NCI-H2196 (cell line): ENCODE results near the gene PLEKHA7.
A peak's percentile ranks its signal among the peaks of the same experiment; 100 is the strongest.
"Not testable (repeated sequence)": the region's sequence is repeated elsewhere in the genome, so short reads cannot be mapped to it uniquely, and the experiment has no call there.

Experiments used
- DNase-seq: peaks from one replicate; lab custom pipeline; 2025; ENCODE audit not compliant: unreplicated experiment; lab: John Stamatoyannopoulos, UW

The PLEKHA7 gene

DNA sequence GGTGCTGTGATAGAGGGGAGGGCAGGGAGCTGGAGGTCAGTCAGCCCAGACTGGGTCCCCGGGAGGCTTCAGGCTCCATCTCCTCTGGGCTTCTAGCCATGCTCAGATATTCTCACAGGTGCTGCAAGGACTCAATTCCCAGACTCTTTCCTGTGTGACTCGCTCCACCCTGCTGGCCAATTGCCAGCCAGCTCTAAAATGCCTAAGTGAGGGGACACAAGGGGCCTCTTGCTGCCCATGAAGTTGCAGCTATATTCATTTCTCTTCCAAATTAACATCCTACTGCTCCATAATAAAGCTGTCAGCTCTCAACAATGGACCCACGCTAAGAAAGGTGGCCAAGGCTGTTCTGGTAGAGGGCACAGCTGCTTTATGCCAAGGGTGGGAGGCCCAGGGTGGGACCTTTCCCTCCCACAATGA lies 101.5 kb downstream of the PLEKHA7 start:
- DNase-seq, result peak; percentile 28

DNA sequence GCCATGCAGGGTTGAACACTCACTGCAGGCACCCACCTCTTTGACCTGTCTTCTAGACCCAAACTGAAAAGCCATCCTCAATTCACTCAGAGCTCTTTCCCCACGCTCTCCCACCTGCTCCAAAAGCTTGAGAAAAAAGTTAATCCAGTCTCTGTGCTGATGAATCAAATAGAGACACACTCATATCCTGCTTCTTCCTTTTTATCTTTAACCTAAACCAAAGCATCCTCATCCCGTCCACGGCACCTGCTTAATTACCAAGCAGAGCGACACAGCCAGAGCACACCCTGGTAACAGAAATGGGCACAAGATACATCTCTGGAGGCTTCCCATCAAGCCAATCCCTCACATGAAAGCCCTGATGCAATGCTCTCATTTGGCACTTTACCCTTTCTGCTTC lies 102.6 kb downstream of the PLEKHA7 start:
- no peak for DNase-seq

DNA sequence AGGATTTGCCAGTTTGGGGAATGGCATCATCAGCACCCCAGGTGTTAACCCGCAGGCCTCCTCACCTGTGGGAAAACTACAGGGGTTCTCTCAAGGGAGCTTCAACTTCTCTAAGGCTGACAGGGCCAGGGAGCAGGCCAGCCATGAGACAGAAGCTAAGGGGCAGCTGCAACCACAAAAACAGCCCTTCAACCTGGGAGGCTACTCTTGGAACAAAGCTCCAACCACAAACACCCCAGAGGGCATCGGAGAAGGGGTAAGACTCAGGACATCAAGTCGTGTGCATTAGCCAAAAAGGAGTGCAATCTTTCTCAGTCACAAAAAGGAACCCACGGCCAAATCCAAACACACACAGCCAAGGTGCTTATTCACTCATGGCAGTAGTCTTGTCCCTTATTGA lies 103.0 kb downstream of the PLEKHA7 start:
- DNase-seq, result no peak

DNA sequence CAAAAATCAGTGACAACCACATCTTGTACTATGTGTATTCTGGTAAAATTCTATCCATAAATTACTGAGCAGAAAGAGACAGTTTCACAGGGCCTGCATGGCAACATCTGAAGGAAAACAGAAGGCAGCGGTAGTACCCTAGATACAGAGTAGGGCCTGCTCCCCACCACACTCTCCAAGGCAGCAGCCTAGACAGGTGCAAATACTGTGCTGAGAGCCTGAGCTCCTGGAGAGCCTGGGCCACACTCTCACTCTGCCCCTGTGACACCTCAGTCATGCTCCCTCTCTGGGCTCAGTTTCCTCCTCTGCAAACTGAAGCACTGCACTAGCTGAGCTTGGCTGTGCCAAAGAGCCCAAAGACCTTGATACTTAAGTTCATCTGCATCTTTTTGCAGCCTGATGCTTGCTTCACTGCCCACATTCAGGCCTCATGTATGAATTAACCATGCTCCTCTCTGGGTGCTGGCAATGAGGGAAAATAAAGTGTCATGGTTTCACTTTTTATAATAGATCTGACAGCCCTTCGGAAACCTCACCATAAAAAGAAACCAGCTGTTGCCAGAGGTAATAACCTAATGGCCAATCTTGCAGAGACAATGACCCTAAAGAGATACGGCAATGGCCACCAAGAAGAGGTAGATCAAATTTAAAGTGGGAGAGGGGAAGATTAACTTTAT lies 104.7 kb downstream of the PLEKHA7 start:
- DNase-seq, result no peak

DNA sequence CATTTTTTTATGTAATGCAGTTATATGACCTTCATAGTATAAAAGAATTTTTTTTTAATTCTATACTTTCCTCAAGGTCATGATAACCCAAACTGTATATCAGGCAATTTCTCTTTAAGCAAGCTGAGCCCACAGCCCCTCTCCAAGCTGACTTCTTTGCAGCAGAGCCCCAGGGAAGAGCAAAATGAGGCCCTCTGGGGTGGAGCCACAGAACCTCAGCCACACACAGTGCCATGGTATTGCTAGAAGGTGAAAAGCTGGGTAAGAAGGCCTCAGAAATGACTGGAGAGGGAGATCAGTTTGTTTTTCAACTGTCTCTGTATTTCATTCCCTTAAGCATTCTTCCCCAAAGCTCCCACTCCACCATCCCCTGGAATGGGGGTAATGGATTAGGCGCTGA lies 108.8 kb downstream of the PLEKHA7 start:
- no peak for DNase-seq

DNA sequence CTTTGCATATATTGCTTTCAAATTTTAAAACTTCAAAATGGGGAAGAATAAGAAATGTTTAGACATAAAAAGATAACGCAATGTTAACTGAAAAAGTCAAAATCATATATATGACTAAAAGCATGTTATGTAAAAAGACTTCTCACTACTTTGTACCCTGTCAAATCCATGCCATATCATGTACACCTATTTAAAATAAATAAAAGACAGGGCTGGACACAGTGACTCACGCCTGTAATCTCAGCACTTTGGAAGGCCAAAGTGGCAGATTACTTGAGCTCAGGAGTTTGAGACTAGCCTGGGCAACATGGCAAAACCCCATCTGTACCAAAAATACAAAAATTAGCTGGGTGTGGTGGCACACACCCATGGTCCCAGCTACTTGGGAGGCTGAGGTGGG lies 109.5 kb downstream of the PLEKHA7 start:
- DNase-seq, result not testable (repeated sequence)

DNA sequence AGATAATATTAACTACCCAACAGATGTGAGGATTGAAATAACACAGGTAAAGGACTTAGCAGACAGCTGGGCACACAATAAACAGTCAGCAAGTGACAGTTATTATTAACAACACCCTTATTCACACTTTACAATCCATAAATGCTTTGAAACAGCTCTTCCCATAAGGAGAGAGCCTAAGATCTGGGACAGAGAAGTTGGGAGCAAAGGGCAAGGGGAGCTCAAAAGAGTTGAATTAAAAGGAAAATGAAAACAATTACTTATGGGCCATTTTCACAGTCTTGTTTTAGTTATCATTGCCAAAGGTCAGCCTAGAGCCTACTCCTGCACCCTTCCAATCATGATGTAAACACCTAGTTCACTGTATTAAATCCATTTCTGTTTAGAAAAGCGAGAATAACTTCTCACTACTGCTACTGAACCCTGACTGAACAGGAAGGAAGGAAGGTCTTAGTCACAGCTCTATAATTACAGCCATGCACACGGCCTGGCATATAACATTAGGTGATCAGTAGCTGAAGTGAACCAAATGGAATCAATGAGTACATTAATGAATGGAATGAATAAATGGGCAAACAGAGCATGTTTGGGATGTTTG lies 111.3 kb downstream of the PLEKHA7 start:
- DNase-seq, result no peak

DNA sequence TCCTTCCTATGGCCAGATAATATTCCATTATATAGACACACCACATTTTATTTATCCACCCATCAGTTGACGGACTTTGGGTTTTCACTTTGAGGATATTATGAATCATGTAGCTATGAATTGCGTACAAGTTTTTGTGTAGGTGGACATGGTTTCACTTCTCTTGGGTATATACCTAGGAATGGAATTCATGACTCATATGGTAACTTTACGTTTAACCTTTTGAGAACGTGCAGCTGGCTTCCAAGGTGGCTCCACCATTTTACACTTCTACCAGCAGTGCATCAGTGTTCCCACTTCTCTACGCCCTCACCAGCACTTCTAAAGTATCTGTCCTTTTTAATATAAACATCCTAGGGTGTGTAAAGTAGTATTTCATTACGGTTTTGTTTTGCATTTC lies 112.0 kb downstream of the PLEKHA7 start:
- DNase-seq, result no peak

DNA sequence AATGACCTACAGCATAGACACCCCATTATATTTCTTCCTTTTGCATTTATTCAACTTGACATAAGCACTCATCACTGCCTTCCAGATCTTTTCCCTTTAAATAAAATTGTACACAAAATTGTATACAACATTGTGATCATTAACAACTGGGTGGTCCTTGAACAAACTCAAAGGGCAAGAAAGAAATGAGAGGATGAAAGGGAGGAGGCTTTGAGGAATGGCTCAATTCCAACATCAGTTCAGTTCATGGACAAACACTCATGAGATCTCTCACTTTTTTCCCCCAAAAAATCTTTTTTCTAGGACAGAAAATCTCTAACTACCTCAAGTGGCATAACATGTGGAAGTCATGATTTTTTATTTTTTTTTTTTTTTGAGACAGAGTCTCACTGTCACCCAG lies 113.7 kb downstream of the PLEKHA7 start:
- DNase-seq, result no peak

DNA sequence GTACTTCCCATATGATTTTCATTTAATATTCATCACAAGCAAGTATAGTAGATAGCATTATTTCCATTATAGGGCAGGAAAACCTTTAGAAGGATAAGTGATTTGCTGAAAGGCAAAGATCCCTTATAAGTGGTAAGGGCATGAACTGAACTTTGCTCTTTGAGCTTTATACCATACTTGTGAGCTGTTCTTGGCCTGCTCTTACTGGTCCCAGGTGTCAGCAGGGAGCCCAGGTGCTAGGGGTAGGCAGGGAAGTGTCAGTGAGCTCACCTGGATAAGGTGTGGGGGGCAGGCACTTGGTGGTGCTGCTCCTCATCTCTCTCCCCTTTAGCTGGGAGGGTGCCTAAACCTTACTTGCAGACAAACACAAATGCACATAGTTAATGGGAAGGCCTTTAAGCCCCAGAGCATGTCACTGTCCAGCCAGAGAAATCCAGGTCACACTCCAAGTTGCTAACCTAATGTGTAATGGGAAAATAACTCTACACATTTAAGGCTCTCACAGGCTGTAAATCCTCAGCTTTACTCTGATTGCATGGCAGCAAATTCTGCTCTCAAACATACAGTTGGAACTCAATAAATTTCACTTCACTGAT lies 114.4 kb downstream of the PLEKHA7 start:
- DNase-seq, result no peak

DNA sequence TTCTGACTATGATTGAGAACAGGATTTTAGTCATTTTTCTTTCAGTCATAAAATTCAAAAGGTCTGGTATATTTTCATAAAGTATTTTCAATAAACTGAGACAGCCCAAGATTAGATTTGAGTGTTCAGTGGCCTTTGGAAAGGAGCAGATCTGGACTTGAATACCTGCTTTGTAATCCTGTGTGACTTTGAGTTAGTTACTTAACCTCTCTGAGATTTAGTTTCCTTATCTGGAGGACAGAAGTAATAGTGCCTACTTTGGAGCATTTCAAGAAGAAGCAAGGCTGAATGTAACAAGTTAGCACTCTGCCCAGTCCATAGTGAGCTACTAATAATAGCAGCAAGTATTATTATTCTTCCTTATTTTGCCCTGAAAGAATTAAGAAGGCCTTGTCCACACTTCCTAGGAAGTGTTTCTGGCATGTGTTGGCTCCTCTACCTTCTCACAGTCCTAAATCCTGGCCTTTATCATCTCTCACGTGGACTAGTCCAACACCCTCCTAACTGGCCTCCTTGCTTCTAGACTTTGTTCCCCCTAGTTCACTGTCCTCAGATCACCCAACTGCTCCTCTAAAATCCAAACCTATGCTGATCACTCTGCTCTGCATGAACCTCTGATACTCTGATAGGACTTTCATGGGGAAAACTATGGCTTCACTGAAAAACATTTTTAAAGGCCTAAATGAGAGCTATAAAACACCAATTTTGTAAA lies 115.8 kb downstream of the PLEKHA7 start:
- no peak for DNase-seq

DNA sequence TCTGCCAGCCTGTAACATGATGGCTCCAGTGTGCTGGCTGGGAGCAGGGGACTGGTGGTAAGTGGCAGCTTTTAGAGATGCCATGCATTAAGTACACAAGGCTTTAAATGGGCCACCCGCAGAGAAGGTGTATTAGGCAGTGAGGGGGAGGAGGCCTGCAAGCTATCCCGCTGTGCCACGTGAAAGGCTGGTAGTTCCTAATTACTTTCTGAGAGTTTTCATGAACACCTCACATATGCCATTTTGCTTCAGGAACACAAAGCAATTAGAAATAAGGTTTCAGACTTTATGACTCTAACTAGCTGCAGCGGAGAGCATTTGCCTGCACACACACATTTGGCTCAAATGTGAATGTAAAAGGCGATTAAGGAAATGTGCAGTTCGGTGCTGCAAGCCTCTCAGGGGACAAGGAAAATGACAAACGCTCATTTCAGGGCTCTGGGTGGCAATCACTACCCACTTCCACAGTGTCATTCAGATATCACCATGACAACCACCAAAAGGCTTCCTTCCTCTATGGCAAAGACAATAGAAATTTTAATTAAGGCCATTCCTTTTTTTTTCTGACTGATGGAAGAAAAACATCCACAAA lies 116.6 kb downstream of the PLEKHA7 start:
- DNase-seq, result peak; percentile 34

DNA sequence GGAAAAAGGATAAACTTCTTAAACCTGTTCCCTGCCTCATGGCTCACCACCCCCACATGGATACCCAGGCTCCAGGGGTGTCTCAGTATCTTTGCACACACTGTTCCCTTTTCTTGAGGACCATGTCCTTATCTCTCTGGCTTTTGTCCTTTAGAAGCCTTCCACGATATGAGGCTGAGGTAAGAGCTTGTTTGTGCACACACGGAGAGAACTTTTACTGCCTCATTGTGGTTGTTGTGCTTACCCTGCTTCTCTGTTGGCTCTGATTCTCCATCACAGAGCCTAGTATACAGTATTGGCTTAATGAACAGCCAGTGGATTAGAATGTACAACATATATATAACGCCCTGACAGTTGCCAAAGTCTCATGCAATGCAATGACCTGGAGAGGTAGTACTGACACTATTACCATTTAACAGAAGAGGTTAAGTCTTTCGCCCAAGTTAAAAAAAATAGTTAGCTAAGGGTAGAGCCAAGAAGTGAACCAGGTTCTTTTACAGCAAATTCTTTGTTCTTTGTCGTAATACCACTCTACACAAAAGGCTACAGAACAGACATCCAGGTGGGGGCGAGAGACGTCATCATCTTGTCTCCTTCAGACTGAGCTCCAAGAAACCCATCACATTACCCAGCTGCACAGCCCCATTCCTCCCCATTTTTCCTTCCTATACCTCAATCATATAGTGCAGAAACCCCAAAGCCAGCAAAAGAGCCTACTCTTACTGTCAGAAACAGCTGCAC lies 117.3 kb downstream of the PLEKHA7 start:
- DNase-seq, result no peak

DNA sequence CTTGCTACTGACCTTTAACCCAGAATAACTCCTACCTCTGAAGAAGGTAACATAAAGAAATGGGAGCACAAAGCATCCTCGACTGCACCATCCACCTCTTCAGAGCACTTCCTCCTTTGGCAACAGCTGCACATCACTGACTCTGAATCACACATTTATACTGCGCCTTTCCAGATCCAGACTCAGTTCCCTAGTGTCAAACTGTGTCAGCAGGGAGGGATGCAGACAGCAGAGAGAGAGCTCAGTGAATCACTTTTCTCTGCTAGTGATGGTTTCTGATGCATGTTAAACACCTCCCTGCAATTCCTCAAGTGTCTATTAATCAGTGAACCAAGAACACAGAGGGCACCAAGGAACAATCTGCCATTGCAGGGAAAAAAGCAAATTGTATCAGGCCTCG lies 118.9 kb downstream of the PLEKHA7 start:
- DNase-seq, result no peak

DNA sequence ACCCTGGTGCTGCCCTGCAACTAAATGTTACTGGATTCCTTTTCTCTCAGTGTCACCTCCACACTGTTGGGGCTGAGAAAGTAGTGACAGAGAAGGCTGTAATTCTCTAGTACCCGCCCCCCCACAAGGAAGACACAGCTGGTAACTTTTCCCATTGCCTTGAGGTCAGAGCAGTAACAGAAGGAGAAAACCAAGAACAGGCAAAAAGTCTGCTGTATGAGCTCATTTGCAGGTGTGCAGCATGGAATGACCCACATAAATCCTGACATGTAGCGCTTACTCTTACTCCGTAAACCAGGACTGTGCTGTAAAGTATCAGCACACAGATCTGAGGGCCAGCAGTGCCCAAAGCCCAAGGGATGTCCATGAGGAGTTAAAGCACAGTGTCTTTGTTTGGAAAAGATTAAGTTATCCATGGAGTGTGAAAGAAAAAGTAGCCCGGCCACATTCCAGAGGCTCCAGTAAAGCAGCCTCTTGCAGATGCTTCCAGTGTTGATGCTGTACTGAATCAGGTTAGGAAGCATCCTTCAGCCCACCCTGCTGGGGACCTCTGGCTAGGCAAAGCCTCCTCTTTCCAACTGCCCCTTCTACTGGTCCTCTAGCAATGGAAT lies 120.7 kb downstream of the PLEKHA7 start:
- no peak for DNase-seq

DNA sequence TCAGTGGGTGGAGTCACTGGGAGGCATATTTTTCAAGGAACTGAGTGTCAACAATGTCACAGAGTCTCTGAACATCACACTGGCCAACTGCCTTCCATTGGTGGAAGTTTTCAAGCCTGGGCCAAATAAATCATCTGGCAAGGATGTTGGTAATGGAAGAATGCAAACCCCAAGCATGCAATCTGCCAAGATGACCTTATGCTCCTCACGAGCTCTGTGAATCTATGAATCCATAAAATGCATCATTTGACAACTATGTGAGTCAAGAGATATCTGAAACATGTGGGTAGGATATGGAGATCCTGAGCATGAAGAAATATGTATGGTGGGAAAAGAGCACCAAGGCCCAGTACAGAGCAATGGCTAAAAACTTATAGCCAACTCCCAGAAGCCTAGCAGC lies 122.2 kb downstream of the PLEKHA7 start:
- DNase-seq, result no peak

DNA sequence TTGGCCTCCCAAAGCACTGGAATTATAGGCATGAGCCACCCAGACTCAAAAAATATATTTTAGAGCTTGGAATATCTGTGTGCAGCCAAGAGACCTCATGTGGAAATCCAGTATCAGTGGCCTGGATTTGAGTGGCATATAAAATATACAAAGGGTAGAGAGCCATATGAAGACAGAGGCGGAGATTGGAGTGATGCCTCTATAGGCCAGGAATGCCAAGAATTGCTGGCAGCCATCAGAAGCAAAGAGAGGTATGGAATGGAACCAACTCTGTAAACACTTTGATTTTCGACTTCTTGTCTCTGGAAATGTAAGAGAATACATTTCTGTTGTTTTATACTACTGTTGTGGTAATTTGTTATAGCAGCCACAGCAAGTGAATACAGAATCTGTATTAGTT lies 123.0 kb downstream of the PLEKHA7 start:
- DNase-seq, result no peak

DNA sequence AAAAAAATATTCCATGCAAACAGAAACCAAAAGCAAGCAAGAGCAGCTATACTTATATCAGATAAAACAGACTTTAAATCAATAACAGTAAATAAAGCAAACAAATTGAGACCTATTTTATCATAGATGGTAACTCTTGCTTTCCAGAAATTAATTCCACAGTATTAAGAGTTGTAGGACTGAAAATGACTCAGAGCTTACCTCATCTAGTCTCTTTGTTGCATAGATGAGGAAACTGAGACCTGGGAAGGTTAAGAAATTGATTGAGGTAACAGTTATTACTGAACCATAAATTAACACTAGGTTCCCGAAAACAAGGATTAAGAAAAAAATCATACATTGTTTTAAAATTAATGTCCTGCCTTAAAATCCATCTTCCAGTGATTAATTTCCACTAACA lies 123.8 kb downstream of the PLEKHA7 start:
- DNase-seq, result no peak

DNA sequence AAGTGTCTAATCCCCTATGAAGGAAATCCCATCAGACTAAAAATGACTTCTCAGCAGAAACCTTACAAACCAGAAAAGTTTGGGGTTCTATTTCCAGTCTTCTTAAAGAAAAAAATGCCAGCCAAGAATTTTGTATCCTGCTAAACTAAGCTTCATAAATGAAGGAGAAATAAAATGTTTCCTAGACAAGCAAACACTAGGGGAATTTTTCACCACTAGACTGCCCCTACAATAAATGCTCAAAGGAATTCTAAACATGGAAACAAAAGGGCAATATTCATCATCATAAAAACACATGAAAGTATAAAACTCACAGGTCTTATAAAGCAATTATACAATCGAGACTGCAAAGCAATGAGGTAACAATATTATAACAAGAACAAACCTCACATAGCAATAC lies 124.3 kb downstream of the PLEKHA7 start:
- no peak for DNase-seq

DNA sequence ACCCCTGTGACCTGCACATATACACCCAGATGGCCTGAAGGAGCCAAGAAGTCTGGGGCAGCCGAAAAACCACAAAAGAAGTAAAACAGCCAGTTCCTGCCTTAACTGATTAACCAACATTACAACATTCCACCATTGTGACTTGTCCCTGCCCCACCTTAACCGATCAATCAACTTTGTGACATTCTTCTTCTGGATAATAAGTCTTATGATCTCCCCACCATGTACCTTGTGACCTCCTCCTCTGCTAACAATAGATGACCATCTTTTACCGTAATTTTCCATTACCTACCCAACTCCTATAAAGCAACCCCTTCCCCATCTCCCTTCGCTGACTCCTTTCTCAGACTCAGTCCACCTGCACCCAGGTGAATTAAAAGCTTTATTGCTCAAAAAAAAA lies 125.2 kb downstream of the PLEKHA7 start:
- DNase-seq, result not testable (repeated sequence)

DNA sequence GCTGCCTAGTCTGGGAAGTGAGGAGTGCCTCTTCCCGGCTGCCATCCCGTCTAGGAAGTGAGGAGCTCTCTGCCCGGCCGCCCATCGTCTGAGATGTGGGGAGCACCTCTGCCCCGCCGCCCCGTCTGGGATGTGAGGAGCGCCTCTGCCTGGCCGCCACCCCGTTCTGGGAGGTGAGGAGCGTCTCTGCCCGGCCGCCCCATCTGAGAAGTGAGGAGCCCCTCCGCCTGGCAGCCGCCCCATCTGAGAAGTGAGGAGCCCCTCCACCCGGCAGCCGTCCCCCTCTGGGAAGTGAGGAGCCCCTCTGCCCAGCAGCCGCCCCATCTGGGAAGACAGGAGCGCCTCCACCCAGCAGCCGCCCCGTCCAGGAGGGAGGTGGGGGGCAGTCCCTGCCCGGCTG lies 126.3 kb downstream of the PLEKHA7 start:
- not testable (repeated sequence) for DNase-seq
